Measurements from ENCODE around the gene UNC13D. TPM values are rescaled to one million over a fixed set of nuclear protein-coding genes. Genes with fewer than 3 reads are reported as not detected.
A peak's percentile ranks its signal among the peaks of the same experiment; 100 is the strongest.

UNC13D gene
- polyA plus RNA-seq, 1 donor (not counting 4 experiments of a cell fraction or from before 2014, with no cell fraction given) = 0.25 TPM

- H3K4me3 ChIP-seq (ENCODE audit: control insufficient read depth in 2 of 3, extremely low read depth in 1 of 3, insufficient read depth in 2 of 3, low read depth in 1 of 3, low read length in 3 of 3) = no peak overlapping the region
- peaks cover 21% of the 10 kb centered on the region for H3K4me1 ChIP-seq (ENCODE audit: control insufficient read depth, extremely low read depth, insufficient read depth, low read length)
- peak overlapping the region; percentile 29 for H3K27ac ChIP-seq (ENCODE audit: control insufficient read depth, insufficient read depth, low read length)
- no peaks in the 10 kb centered on the region for H3K79me2 ChIP-seq (ENCODE audit: control insufficient read depth, insufficient read depth, low read length)
- H3K9me1 ChIP-seq (ENCODE audit: control insufficient read depth, extremely low read depth, insufficient read depth, low read length) = peaks cover 3% of the 10 kb centered on the region
- peak overlapping the region; percentile 46 for H3K9ac ChIP-seq (ENCODE audit: control insufficient read depth, extremely low read depth, insufficient read depth, low read length)
- H2AFZ ChIP-seq (ENCODE audit: control insufficient read depth, low read length) = peak overlapping the region; percentile 27
- no peaks in the 10 kb centered on the region for H3K27me3 ChIP-seq (ENCODE audit: control insufficient read depth, extremely low read depth, insufficient read depth, low read length)
- peaks cover 2 to 3% of the 10 kb centered on the region in 2 experiments for H3K36me3 ChIP-seq (ENCODE audit: control insufficient read depth in 2 of 2, extremely low read depth in 1 of 2, insufficient read depth in 2 of 2, low read length in 2 of 2)
- no peaks in the 10 kb centered on the region for H3K9me3 ChIP-seq (ENCODE audit: control insufficient read depth, low read depth, low read length)
- dilution Hi-C loops (cut with MboI; ENCODE audit: extremely low pct_ligation_motif_present, low sequenced_read_pairs) = no loop called here
- FAIRE-seq (no peak), DNase-seq (ENCODE audit: low read depth, low spot score) (no peak)
- no peak overlapping the region for H3K4me2 ChIP-seq (ENCODE audit: control insufficient read depth, extremely low read depth, insufficient read depth, low read depth, low read length)
- TF ChIP-seq EZH2 (IDR thresholded peaks at IDR 0.05; ENCODE audit: low read length) (no peak), CTCF (optimal IDR thresholded peaks at IDR 0.05 in 1 of 3, IDR thresholded peaks at IDR 0.05 in 1 of 3, conservative IDR thresholded peaks at IDR 0.05 in 1 of 3; ENCODE audit: extremely low read depth in 1 of 3, insufficient read depth in 2 of 3, low read length in 3 of 3) (no peak)
- no peaks in the 10 kb centered on the region for H4K20me1 ChIP-seq (ENCODE audit: control insufficient read depth, extremely low read depth, insufficient read depth, low read length)
These were observed 35.7 kb downstream of the UNC13D start for GRCh38 chr17:75808549-75808904.

- Histone ChIP-seq H3K36me3 (ENCODE audit: control insufficient read depth in 2 of 2, extremely low read depth in 1 of 2, insufficient read depth in 2 of 2, low read length in 2 of 2) (peaks cover 2 to 3% of the 10 kb centered on the region in 2 experiments), H3K27ac (ENCODE audit: control insufficient read depth, insufficient read depth, low read length) (no peak overlapping the region), H3K4me2 (ENCODE audit: control insufficient read depth, extremely low read depth, insufficient read depth, low read depth, low read length) (no peak overlapping the region), H4K20me1 (ENCODE audit: control insufficient read depth, extremely low read depth, insufficient read depth, low read length) (no peaks in the 10 kb centered on the region), H3K4me1 (ENCODE audit: control insufficient read depth, extremely low read depth, insufficient read depth, low read length) (peaks cover 21% of the 10 kb centered on the region), H3K27me3 (ENCODE audit: control insufficient read depth, extremely low read depth, insufficient read depth, low read length) (no peaks in the 10 kb centered on the region), H3K9ac (ENCODE audit: control insufficient read depth, extremely low read depth, insufficient read depth, low read length) (no peak overlapping the region), H3K9me3 (ENCODE audit: control insufficient read depth, low read depth, low read length) (no peaks in the 10 kb centered on the region), H3K9me1 (ENCODE audit: control insufficient read depth, extremely low read depth, insufficient read depth, low read length) (peaks cover 3% of the 10 kb centered on the region), H3K79me2 (ENCODE audit: control insufficient read depth, insufficient read depth, low read length) (no peaks in the 10 kb centered on the region), H2AFZ (ENCODE audit: control insufficient read depth, low read length) (no peak overlapping the region), H3K4me3 (ENCODE audit: control insufficient read depth in 2 of 3, extremely low read depth in 1 of 3, insufficient read depth in 2 of 3, low read depth in 1 of 3, low read length in 3 of 3) (no peak overlapping the region)
- dilution Hi-C loops (cut with MboI; ENCODE audit: extremely low pct_ligation_motif_present, low sequenced_read_pairs) = no loop called here
- DNase-seq (ENCODE audit: low read depth, low spot score) (no peak), FAIRE-seq (no peak)
- TF ChIP-seq EZH2 (IDR thresholded peaks at IDR 0.05; ENCODE audit: low read length) (no peak), CTCF (optimal IDR thresholded peaks at IDR 0.05 in 1 of 3, IDR thresholded peaks at IDR 0.05 in 1 of 3, conservative IDR thresholded peaks at IDR 0.05 in 1 of 3; ENCODE audit: extremely low read depth in 1 of 3, insufficient read depth in 2 of 3, low read length in 3 of 3) (no peak)
These were observed 36.3 kb downstream of the UNC13D start for GRCh38 chr17:75807861-75808260.
